ENCODE measurements around the gene MED9. TPM values are rescaled to one million over a fixed set of nuclear protein-coding genes. Genes with fewer than 3 reads are reported as not detected.

Gene MED9
- total and polyA plus RNA-seq, 8 donors, result 2.9 to 14.5 (median 11.7) TPM

GRCh38 chr17:17508019-17508535 is 31.3 kb downstream of the MED9 start:
- intact Hi-C loops (cut with DNase I; ENCODE audit: low total_unique reads), result loop anchor here (5.0 to 10.0 kb wide), 2 partner anchors 64 to 107 kb away; no protein-coding TSS in a partner anchor
- Histone ChIP-seq H3K9me3 (no peaks in the 10 kb centered on the region), H3K27ac (no peak overlapping the region), H3K4me3 (no peak overlapping the region), H3K27me3 (no peaks in the 10 kb centered on the region), H3K4me1 (peaks cover 0 to 24% (median 13%) of the 10 kb centered on the region in 4 donors), H3K36me3 (peaks cover 0 to 7% (median 0%) of the 10 kb centered on the region in 4 donors)
- TF ChIP-seq EP300 (IDR thresholded peaks at IDR 0.05), result no peak
- TF ChIP-seq, protein P1, sequence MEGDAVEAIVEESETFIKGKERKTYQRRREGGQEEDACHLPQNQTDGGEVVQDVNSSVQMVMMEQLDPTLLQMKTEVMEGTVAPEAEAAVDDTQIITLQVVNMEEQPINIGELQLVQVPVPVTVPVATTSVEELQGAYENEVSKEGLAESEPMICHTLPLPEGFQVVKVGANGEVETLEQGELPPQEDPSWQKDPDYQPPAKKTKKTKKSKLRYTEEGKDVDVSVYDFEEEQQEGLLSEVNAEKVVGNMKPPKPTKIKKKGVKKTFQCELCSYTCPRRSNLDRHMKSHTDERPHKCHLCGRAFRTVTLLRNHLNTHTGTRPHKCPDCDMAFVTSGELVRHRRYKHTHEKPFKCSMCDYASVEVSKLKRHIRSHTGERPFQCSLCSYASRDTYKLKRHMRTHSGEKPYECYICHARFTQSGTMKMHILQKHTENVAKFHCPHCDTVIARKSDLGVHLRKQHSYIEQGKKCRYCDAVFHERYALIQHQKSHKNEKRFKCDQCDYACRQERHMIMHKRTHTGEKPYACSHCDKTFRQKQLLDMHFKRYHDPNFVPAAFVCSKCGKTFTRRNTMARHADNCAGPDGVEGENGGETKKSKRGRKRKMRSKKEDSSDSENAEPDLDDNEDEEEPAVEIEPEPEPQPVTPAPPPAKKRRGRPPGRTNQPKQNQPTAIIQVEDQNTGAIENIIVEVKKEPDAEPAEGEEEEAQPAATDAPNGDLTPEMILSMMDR (IDR thresholded peaks at IDR 0.05), result no peak
- no peak for TF ChIP-seq POLR2AphosphoS5 (IDR thresholded peaks at IDR 0.05)
- TF ChIP-seq POLR2A (IDR thresholded peaks at IDR 0.05), result no peak
- WGBS, 5 donors, result 84 to 95% (median 93%) methylated on average over 10 to 11 of the region's 11 CpGs
- no peak for DNase-seq

GRCh38 chr17:17508646-17509591 is 32.1 kb downstream of the MED9 start:
- TF ChIP-seq, protein P1 (IDR thresholded peaks at IDR 0.05), result no peak
- TF ChIP-seq POLR2AphosphoS5 (IDR thresholded peaks at IDR 0.05) (no peak), EP300 (IDR thresholded peaks at IDR 0.05) (no peak), POLR2A (IDR thresholded peaks at IDR 0.05) (no peak)
- H3K27me3 ChIP-seq, result no peaks in the 10 kb centered on the region
- no peaks in the 10 kb centered on the region for H3K9me3 ChIP-seq
- H3K27ac ChIP-seq, result no peak overlapping the region
- H3K4me1 ChIP-seq, result peaks cover 0 to 24% (median 13%) of the 10 kb centered on the region in 4 donors
- DNase-seq, result no peak
- 90 to 94% (median 92%) methylated on average over 27 to 33 of the region's 33 CpGs for WGBS, 5 donors
- H3K36me3 ChIP-seq, result peaks cover 0 to 7% (median 0%) of the 10 kb centered on the region in 4 donors
- no peak overlapping the region for H3K4me3 ChIP-seq
- intact Hi-C loops (cut with DNase I; ENCODE audit: low total_unique reads), result loop anchor here (5.0 to 10.0 kb wide), 2 partner anchors 63 to 106 kb away; no protein-coding TSS in a partner anchor

GRCh38 chr17:17509601-17510425 is 33.0 kb downstream of the MED9 start:
- Histone ChIP-seq H3K9me3 (no peaks in the 10 kb centered on the region), H3K36me3 (peaks cover 0 to 7% (median 0%) of the 10 kb centered on the region in 4 donors), H3K27me3 (no peaks in the 10 kb centered on the region), H3K4me1 (peaks cover 0 to 24% (median 13%) of the 10 kb centered on the region in 4 donors), H3K27ac (no peak overlapping the region), H3K4me3 (no peak overlapping the region)
- intact Hi-C loops (cut with DNase I; ENCODE audit: low total_unique reads), result loop anchor here (5.0 to 10.0 kb wide), 2 partner anchors 62 to 105 kb away; no protein-coding TSS in a partner anchor
- TF ChIP-seq, protein P1 (IDR thresholded peaks at IDR 0.05), result no peak
- WGBS, 5 donors, result 91 to 95% (median 92%) methylated on average over 19 to 21 of the region's 21 CpGs
- no peak for DNase-seq
